ENCODE results near the gene PTPRJ.
"Not testable (repeated sequence)": the region's sequence is repeated elsewhere in the genome, so short reads cannot be mapped to it uniquely, and the experiment has no call there.

- TF ChIP-seq CTCF (conservative IDR thresholded peaks at IDR 0.05); EZH2 (IDR thresholded peaks at IDR 0.05; ENCODE audit: low read depth): not testable (repeated sequence)
Observed at GRCh38 chr11:48190906-48191654, 210.7 kb downstream of the PTPRJ start.

All from PC-9 (cell line).